B cell (primary cell): Measurements from ENCODE around the gene KCNIP2.

Source experiments
- EZH2 ChIP-seq: IDR thresholded peaks from 2 replicates; pipeline ENCODE4 v1.6.1; 2012; ENCODE audit warnings: borderline replicate concordance, low read depth, mild to moderate bottlenecking, moderate library complexity, low read length; ENCODE audit not compliant: insufficient read depth, poor library complexity, severe bottlenecking
- TF ChIP-seq, protein P1 (sequence below): fragments of 200-600 bp; IDR thresholded peaks from one replicate; pipeline ENCODE4 v1.8.0; 2022; ENCODE audit warnings: antibody characterized with exemption, mild to moderate bottlenecking

DNA sequence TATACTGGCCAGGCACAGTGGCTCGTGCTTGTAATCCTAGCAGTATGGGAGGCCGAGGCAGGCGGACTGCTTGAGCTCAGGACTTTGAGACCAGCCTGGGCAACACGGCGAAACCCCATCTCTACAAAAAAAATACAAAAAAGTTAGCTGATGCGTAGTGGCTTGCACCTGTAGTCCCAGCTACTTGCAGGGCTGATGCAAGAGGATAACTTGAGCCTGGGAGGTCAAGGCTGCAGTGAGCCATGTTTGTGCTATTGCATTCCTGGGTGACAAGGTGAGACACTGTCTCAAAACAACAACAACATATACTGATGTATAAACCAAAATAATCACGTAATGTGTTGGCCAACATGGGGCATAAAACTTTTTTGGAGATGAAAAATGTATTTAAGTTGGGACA, 53.9 kb downstream of the KCNIP2 start:
- TF ChIP-seq, protein P1, sequence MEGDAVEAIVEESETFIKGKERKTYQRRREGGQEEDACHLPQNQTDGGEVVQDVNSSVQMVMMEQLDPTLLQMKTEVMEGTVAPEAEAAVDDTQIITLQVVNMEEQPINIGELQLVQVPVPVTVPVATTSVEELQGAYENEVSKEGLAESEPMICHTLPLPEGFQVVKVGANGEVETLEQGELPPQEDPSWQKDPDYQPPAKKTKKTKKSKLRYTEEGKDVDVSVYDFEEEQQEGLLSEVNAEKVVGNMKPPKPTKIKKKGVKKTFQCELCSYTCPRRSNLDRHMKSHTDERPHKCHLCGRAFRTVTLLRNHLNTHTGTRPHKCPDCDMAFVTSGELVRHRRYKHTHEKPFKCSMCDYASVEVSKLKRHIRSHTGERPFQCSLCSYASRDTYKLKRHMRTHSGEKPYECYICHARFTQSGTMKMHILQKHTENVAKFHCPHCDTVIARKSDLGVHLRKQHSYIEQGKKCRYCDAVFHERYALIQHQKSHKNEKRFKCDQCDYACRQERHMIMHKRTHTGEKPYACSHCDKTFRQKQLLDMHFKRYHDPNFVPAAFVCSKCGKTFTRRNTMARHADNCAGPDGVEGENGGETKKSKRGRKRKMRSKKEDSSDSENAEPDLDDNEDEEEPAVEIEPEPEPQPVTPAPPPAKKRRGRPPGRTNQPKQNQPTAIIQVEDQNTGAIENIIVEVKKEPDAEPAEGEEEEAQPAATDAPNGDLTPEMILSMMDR, result no peak
- TF ChIP-seq EZH2, result no peak
